GM12872 (cell line): ENCODE data around the gene KCNQ1OT1.

Source experiments
- CTCF ChIP-seq: IDR thresholded peaks from 3 replicates; pipeline ENCODE4 v1.5.1; 2011; ENCODE audit warnings: low read depth, mild to moderate bottlenecking, low read length, moderate library complexity; ENCODE audit not compliant: insufficient read depth

KCNQ1OT1 gene

DNA sequence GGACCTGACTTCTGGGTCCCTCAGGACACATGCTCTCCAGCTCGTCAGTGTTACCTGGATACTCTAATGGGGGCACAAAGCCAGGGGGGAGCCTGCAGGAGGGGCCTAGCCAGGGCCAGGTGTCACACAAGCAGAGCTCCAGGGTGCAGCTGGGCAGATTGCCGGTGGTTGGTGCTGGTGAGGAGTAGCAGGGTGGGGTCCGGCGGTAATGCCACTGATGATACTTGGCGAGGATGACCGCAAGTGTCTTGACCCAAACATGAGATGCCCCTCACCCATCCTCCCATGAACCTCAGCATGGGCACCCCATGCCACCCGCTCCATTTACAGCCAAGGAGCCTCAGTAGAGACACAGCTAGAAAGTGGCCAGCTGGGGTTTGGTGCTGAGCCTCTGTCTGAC, 15.1 kb upstream of the KCNQ1OT1 start:
- TF ChIP-seq CTCF: no peak

- TF ChIP-seq CTCF: no peak
These were observed 14.6 kb upstream of the KCNQ1OT1 start for GRCh38 chr11:2714463-2714800.

- TF ChIP-seq CTCF: no peak
These were observed 14.1 kb upstream of the KCNQ1OT1 start for GRCh38 chr11:2713661-2714462.

GRCh38 chr11:2713094-2713493, 13.3 kb upstream of the KCNQ1OT1 start:
- no peak for TF ChIP-seq CTCF

DNA sequence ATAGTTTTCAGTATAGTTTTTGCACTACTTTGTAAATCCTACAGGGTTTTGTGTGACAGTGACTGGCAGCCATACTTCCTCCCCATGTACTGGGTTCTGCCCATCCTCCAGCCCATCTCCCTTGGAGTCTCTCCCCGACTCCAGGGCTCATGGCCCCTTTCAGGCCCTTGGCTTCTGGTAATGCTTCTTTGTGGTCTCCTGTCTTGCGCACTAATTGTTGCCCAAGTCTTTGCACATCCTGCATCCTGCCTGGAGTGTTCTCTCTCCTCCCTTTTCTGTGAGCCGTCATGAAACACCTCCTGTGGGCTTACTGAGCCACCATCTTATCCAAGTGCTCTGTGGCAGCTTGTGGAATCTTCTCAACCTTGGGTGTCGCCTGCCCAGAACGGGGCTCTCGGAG, 11.4 kb upstream of the KCNQ1OT1 start:
- no peak for TF ChIP-seq CTCF

GRCh38 chr11:2709429-2709828, 9.6 kb upstream of the KCNQ1OT1 start:
- TF ChIP-seq CTCF: no peak

GRCh38 chr11:2708757-2709281, 9.0 kb upstream of the KCNQ1OT1 start:
- no peak for TF ChIP-seq CTCF
